CD14-positive monocyte (primary cell): ENCODE results near the gene KDM4E. TPM values are rescaled to one million over a fixed set of nuclear protein-coding genes. Genes with fewer than 3 reads are reported as not detected.
A peak's percentile ranks its signal among the peaks of the same experiment; 100 is the strongest.
"Not testable (repeated sequence)": the region's sequence is repeated elsewhere in the genome, so short reads cannot be mapped to it uniquely, and the experiment has no call there.

Source experiments
- DNase-seq, 3 donors: peaks; one replicate each; pipeline ENCODE4 v3.0.0-alpha.2; 2011 to 2022
- H2AFZ ChIP-seq: 2 replicates; pipeline ENCODE4 v1.6.0; 2012; ENCODE audit warnings: mild to moderate bottlenecking, low read depth, low read length, inconsistent platforms; ENCODE audit not compliant: insufficient read depth, poor library complexity, severe bottlenecking
- H3K27ac ChIP-seq, 2 donors: 1 replicate in 1 of 2; 2 replicates in 1 of 2; pipeline ENCODE4 v1.5.1; 2012 to 2013; ENCODE audit warnings: low read length in 2 of 2, control low read depth in 1 of 2, inconsistent platforms in 1 of 2, low read depth in 1 of 2, mild to moderate bottlenecking in 1 of 2
- H3K27me3 ChIP-seq, 2 donors: one replicate each; pipeline versions ENCODE4 v1.6.0 to v1.6.1; 2011 to 2013; ENCODE audit warnings: low read length in 2 of 2; ENCODE audit not compliant: control insufficient read depth in 2 of 2, insufficient read depth in 2 of 2
- H3K36me3 ChIP-seq, 2 donors: replicated peaks in 1 of 2; 1 replicate in 1 of 2; 2 replicates in 1 of 2; pipeline versions ENCODE4 v1.5.1 to v1.6.1; 2012 to 2013; ENCODE audit warnings: low read length in 2 of 2, control low read depth in 1 of 2, inconsistent platforms in 1 of 2, mild to moderate bottlenecking in 1 of 2; ENCODE audit not compliant: insufficient read depth in 2 of 2, control insufficient read depth in 1 of 2
- H3K4me1 ChIP-seq, 2 donors: 1 replicate in 1 of 2; 2 replicates in 1 of 2; pipeline versions ENCODE4 v1.5.1 to v1.6.1; 2012 to 2013; ENCODE audit warnings: low read length in 2 of 2, control low read depth in 1 of 2, inconsistent platforms in 1 of 2, mild to moderate bottlenecking in 1 of 2, moderate library complexity in 1 of 2; ENCODE audit not compliant: insufficient read depth in 2 of 2, control insufficient read depth in 1 of 2
- H3K4me2 ChIP-seq: replicated peaks from 2 replicates; pipeline ENCODE3; 2012; ENCODE audit warnings: low read length, moderate library complexity, mild to moderate bottlenecking; ENCODE audit not compliant: poor library complexity, severe bottlenecking; ENCODE audit errors: extremely low read depth
- H3K4me3 ChIP-seq, 3 experiments: fragments of 200-600 bp in 1 of 3; sonication (generic) in 1 of 3; replicated peaks in 1 of 3; 1 replicate in 2 of 3; 2 replicates in 1 of 3; pipeline ENCODE4 v1.5.1; 2011 to 2013; ENCODE audit warnings: low read length in 3 of 3, mild to moderate bottlenecking in 3 of 3, control low read depth in 2 of 3, low read depth in 2 of 3, inconsistent platforms in 1 of 3, moderate library complexity in 1 of 3
- H3K79me2 ChIP-seq: 2 replicates; pipeline ENCODE4 v1.6.0; 2012; ENCODE audit warnings: mild to moderate bottlenecking, control low read depth, inconsistent platforms, low read length, moderate library complexity; ENCODE audit not compliant: insufficient read depth
- H3K9ac ChIP-seq: 2 replicates; pipeline ENCODE4 v1.6.0; 2017; ENCODE audit warnings: low read length, mild to moderate bottlenecking; ENCODE audit not compliant: insufficient read depth, poor library complexity, severe bottlenecking
- H3K9me3 ChIP-seq, 2 donors: replicated peaks in 1 of 2; 1 replicate in 1 of 2; 2 replicates in 1 of 2; pipeline versions ENCODE4 v1.5.1 to v1.6.1; 2012 to 2013; ENCODE audit warnings: low read length in 2 of 2, control low read depth in 1 of 2; ENCODE audit not compliant: control insufficient read depth in 1 of 2, insufficient read depth in 1 of 2
- H4K20me1 ChIP-seq: 2 replicates; pipeline ENCODE4 v1.6.0; 2012; ENCODE audit warnings: mild to moderate bottlenecking, low read length, control low read depth, moderate library complexity; ENCODE audit not compliant: insufficient read depth
- H3K27ac Mint-ChIP-seq, 7 donors: one replicate each; pipeline ENCODE4 v1.8.0; 2020; ENCODE audit warnings: mild to moderate bottlenecking in 7 of 7, mixed read lengths in 7 of 7, moderate library complexity in 6 of 7, inconsistent platforms in 2 of 7
- H3K27me3 Mint-ChIP-seq, 3 donors: one replicate each; pipeline ENCODE4 v1.8.0; 2021 to 2022; ENCODE audit warnings: low read depth in 3 of 3, mild to moderate bottlenecking in 3 of 3, mixed read lengths in 3 of 3, moderate library complexity in 3 of 3, inconsistent platforms in 1 of 3
- H3K36me3 Mint-ChIP-seq, 2 donors: one replicate each; pipeline ENCODE4 v1.8.0; 2020; ENCODE audit warnings: mixed read lengths in 2 of 2, inconsistent platforms in 1 of 2, mild to moderate bottlenecking in 1 of 2
- H3K4me1 Mint-ChIP-seq: one replicate; pipeline ENCODE4 v1.8.0; 2020; ENCODE audit warnings: mild to moderate bottlenecking, mixed read lengths
- H3K4me3 Mint-ChIP-seq, 2 donors: one replicate each; pipeline ENCODE4 v1.8.0; 2020; ENCODE audit warnings: mild to moderate bottlenecking in 2 of 2, mixed read lengths in 2 of 2, moderate library complexity in 1 of 2
- H3K9me3 Mint-ChIP-seq, 7 donors: one replicate each; pipeline ENCODE4 v1.8.0; 2020 to 2022; ENCODE audit warnings: mixed read lengths in 7 of 7, mild to moderate bottlenecking in 6 of 7, moderate library complexity in 6 of 7, inconsistent platforms in 2 of 7
- CTCF ChIP-seq: fragments of 200-600 bp; IDR thresholded peaks from one replicate; pipeline ENCODE4 v1.8.0; 2022; ENCODE audit warnings: antibody characterized with exemption, mild to moderate bottlenecking
- WGBS: methylation state at CpG from one replicate; pipeline ENCODE4 v1.1.5; 2013; ENCODE audit warnings: missing lambda C conversion rate; ENCODE audit not compliant: insufficient coverage; 5-methylcytosine and 5-hydroxymethylcytosine counted together
- intact Hi-C, 2 donors: fragments of 100-400 bp; cut with micrococcal nuclease; formaldehyde crosslinking; loops; one replicate each; pipeline versions ENCODE4 v1.15.0 to v1.15.1; 2023
- polyA plus RNA-seq, 3 donors: library from polyadenylated mRNA; depleted of rRNA in 1 of 3; unstranded in 2 of 3; stranded (reverse) in 1 of 3; fragments of 300-500 nt in 2 of 3; fragments of >200 nt in 1 of 3; fragmentation: Illumina TruSeq in 2 of 3; gene quantifications; 1 replicate in 2 of 3; 2 replicates in 1 of 3; pipeline ENCODE4 v1.2.3, GENCODE V29; 2012 to 2021

Gene KDM4E
- polyA plus RNA-seq, 3 donors: not detected

GRCh38 chr11:95033051-95033450 lies 8.0 kb downstream of the KDM4E start:
- Mint-ChIP-seq H3K36me3 (no peaks in the 10 kb centered on the region), H3K4me1 (no peaks in the 10 kb centered on the region), H3K4me3 (no peak overlapping the region), H3K27me3 (peaks cover 12 to 34% (median 13%) of the 10 kb centered on the region in 3 donors), H3K27ac (no peak overlapping the region), H3K9me3 (peaks cover 1 to 8% (median 3%) of the 10 kb centered on the region in 7 donors)
- H4K20me1 ChIP-seq: no peaks in the 10 kb centered on the region
- H3K27ac ChIP-seq: no peak overlapping the region
- H3K27me3 ChIP-seq: peaks cover 12 to 14% of the 10 kb centered on the region in 2 donors
- no peak overlapping the region for H3K4me3 ChIP-seq
- peaks cover 0 to 4% of the 10 kb centered on the region in 2 donors for H3K9me3 ChIP-seq
- no peak for TF ChIP-seq CTCF
- intact Hi-C loops: no loop called here
- no peak overlapping the region for H3K4me2 ChIP-seq
- H3K36me3 ChIP-seq: no peaks in the 10 kb centered on the region
- H3K4me1 ChIP-seq: no peaks in the 10 kb centered on the region
- DNase-seq: no peak
- H2AFZ ChIP-seq: no peak overlapping the region
- no peak overlapping the region for H3K9ac ChIP-seq
- no peaks in the 10 kb centered on the region for H3K79me2 ChIP-seq
- 86% methylated on average over 1 of the region's 1 CpG for WGBS

- no peak overlapping the region for H3K4me3 ChIP-seq
- no peaks in the 10 kb centered on the region for H4K20me1 ChIP-seq
- no peak for TF ChIP-seq CTCF
- no peaks in the 10 kb centered on the region for H3K4me1 ChIP-seq
- no peak overlapping the region for H2AFZ ChIP-seq
- Mint-ChIP-seq H3K27me3 (peaks cover 16 to 41% (median 20%) of the 10 kb centered on the region in 3 donors), H3K36me3 (no peaks in the 10 kb centered on the region), H3K9me3 (peaks cover 4 to 11% (median 10%) of the 10 kb centered on the region in 7 donors), H3K4me3 (no peak overlapping the region), H3K4me1 (no peaks in the 10 kb centered on the region), H3K27ac (no peak overlapping the region)
- no peak overlapping the region for H3K4me2 ChIP-seq
- WGBS: 92% methylated on average over 1 of the region's 2 CpGs
- intact Hi-C loops: no loop called here
- no peaks in the 10 kb centered on the region for H3K79me2 ChIP-seq
- no peak overlapping the region for H3K27ac ChIP-seq
- peaks cover 0 to 7% of the 10 kb centered on the region in 2 donors for H3K9me3 ChIP-seq
- peaks cover 14 to 17% of the 10 kb centered on the region in 2 donors for H3K27me3 ChIP-seq
- H3K36me3 ChIP-seq: no peaks in the 10 kb centered on the region
- no peak overlapping the region for H3K9ac ChIP-seq
- DNase-seq: no peak
Measured at GRCh38 chr11:95035316-95035715, 10.3 kb downstream of the KDM4E start.

- H3K36me3 ChIP-seq, H4K20me1 ChIP-seq, H3K4me1 ChIP-seq, H3K27ac ChIP-seq, H3K36me3 Mint-ChIP-seq, DNase-seq, intact Hi-C loops, H3K9ac ChIP-seq, H3K4me2 ChIP-seq, H3K27ac Mint-ChIP-seq, H3K4me1 Mint-ChIP-seq, H3K79me2 ChIP-seq, H3K9me3 ChIP-seq: not testable (repeated sequence)
- H3K4me3 ChIP-seq: peak overlapping the region in 2 of 3 experiments; percentile 9 to 39
- H3K27me3 ChIP-seq: peaks cover 14 to 17% of the 10 kb centered on the region in 2 donors
- peaks cover 16 to 40% (median 20%) of the 10 kb centered on the region in 3 donors for H3K27me3 Mint-ChIP-seq
- H2AFZ ChIP-seq: peak overlapping the region; percentile 56
- peak overlapping the region; percentile 43 to 49 for H3K4me3 Mint-ChIP-seq
- WGBS: 26% methylated on average over 69 of the region's 71 CpGs
- H3K9me3 Mint-ChIP-seq: peaks cover 4 to 14% (median 9%) of the 10 kb centered on the region in 7 donors
Measured at GRCh38 chr11:95037356-95038035, 12.4 kb downstream of the KDM4E start.
